AG09319 (cell line): ENCODE measurements around the gene SMC1A.
A peak's percentile ranks its signal among the peaks of the same experiment; 100 is the strongest.

Experiments
- DNase-seq: peaks from one replicate; pipeline ENCODE4 v3.0.0-alpha.2; 2010; ENCODE audit warnings: low read depth; ENCODE audit errors: extremely low read depth
- CTCF ChIP-seq: IDR thresholded peaks from 2 replicates; pipeline ENCODE4 v1.5.1; 2011; ENCODE audit warnings: low read depth, mild to moderate bottlenecking, inconsistent platforms, low read length, moderate library complexity

Gene SMC1A

GRCh38 chrX:53438174-53438831 lies 15.8 kb upstream of the SMC1A start:
- DNase-seq, result no peak

GRCh38 chrX:53437206-53437605 lies 14.8 kb upstream of the SMC1A start:
- TF ChIP-seq CTCF, result no peak
- DNase-seq, result no peak

More at GRCh38 chrX:53438174-53438831, 15.8 kb upstream of the SMC1A start:
- no peak for TF ChIP-seq CTCF

- TF ChIP-seq CTCF, result peak; percentile 93
- DNase-seq, result peak; percentile 38
Measured at GRCh38 chrX:53435997-53436396, 13.5 kb upstream of the SMC1A start.

- peak; percentile 16 for DNase-seq
- TF ChIP-seq CTCF, result no peak
Measured at GRCh38 chrX:53433651-53434639, 11.5 kb upstream of the SMC1A start, which contains the start of gene HSD17B10. Gene HSD17B10 (minus strand): TSS chrX:53434370. CDS start chrX:53434345, 25 bp downstream.

GRCh38 chrX:53430231-53430630 lies 7.8 kb upstream of the SMC1A start:
- no peak for DNase-seq
- no peak for TF ChIP-seq CTCF

- TF ChIP-seq CTCF, result no peak
- DNase-seq, result no peak
Measured at GRCh38 chrX:53429755-53430154, 7.3 kb upstream of the SMC1A start.

GRCh38 chrX:53422861-53423306 lies 430 bp upstream of the SMC1A start, which contains the start of gene RIBC1:
Gene RIBC1 (plus strand): TSS chrX:53422873. CDS start chrX:53426277, 3,404 bp downstream.
- no peak for DNase-seq
- no peak for TF ChIP-seq CTCF
